Erythroblast (primary cell): ENCODE measurements around the gene PLEKHS1.

Experiments used
- GATA1 ChIP-seq: IDR thresholded peaks from 2 replicates; pipeline ENCODE4 v1.6.1; 2011; ENCODE audit warnings: low read depth, mild to moderate bottlenecking, control low read depth, low read length, moderate library complexity
- POLR2A ChIP-seq: IDR thresholded peaks from 2 replicates; pipeline ENCODE4 v1.6.1; 2011; ENCODE audit warnings: mild to moderate bottlenecking, low read length

- TF ChIP-seq POLR2A (no peak), GATA1 (no peak)
Measured at GRCh38 chr10:113823389-113823788, 71.9 kb downstream of the PLEKHS1 start.
